GM18868 (cell line): ENCODE data around the gene LRP1B.

Experiments used
- ATAC-seq: cut with Tn5 transposase; IDR thresholded peaks from one replicate; pipeline ENCODE4 v1.9.1; 2021; ENCODE audit warnings: mild to moderate bottlenecking, moderate library complexity; ENCODE audit not compliant: unreplicated experiment

Gene LRP1B

GRCh38 chr2:141959941-141960340 lies 170.9 kb downstream of the LRP1B start:
- ATAC-seq = no peak

GRCh38 chr2:141959016-141959415 lies 171.8 kb downstream of the LRP1B start:
- no peak for ATAC-seq

- ATAC-seq = no peak
Observed at GRCh38 chr2:141957827-141958450, 172.9 kb downstream of the LRP1B start.

GRCh38 chr2:141957321-141957720 lies 173.5 kb downstream of the LRP1B start:
- no peak for ATAC-seq

DNA sequence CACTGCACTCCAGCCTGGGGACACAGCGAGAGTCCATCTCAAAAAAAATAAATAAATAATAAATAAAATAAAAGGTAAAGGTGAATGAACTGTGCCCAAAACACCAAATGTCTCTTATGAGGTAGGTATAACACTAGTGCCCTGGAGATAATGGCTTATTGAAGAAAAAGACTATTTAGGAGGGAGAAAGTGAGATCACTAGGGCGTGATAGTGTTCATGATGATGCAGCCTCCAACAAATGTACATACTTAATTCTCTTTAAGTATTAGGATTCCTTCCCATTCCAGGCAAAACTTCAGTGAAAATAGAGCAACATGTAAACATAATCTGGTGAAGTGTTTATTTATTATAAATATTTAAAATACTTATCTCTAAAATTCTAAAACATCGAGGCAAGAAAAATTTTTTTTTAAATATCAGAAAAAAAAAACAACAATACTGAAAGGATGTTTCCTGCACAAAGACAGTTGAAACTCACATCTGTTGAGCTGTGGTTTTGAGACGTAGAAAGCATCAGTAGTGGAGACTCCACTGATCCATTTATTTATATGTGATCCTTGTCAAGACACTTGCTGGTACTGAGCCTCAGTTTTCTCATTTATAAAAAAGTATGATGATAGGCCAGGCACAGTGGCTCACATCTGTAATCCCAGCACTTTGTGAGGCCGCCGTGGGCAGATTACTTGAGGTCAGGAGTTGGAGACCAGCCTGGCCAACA lies 183.3 kb downstream of the LRP1B start:
- no peak for ATAC-seq

DNA sequence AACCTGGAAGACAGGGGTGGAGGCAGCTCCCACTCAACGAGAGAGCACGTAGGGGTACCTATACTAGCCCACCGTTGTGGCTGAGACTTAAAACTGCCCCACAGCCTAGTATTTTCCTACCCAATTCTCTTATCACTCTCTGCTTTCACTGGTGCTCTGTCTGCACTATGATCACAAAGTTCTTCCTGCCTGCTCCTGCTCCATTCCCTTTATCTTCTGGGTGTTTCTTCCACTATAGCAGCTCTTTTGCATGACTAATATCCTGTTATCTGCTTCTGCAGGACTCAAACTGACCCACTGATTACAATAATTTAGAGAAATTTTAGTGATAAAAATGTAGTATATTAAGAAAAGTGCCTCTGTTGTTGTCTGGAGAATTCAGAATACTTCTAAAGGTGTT lies 184.8 kb downstream of the LRP1B start:
- ATAC-seq = no peak

DNA sequence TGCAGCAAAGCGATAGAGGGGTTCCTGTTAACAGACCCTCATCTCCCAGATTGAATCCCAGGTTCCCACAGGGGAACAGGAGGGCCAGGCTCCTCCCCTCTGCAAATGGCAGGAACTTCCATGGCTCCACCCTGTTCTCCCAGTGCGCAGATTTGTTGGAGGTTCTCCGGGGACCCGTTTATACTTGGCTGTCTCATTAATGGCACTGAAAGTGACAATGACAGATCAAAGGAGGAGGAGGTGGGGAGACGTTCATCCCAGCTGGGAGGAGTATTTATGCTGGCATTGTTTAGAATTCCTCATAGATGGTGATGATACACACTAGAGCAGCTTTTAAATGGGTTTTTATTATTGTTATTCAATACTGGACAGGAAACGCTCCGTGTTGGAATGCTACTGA lies 186.9 kb downstream of the LRP1B start:
- no peak for ATAC-seq

DNA sequence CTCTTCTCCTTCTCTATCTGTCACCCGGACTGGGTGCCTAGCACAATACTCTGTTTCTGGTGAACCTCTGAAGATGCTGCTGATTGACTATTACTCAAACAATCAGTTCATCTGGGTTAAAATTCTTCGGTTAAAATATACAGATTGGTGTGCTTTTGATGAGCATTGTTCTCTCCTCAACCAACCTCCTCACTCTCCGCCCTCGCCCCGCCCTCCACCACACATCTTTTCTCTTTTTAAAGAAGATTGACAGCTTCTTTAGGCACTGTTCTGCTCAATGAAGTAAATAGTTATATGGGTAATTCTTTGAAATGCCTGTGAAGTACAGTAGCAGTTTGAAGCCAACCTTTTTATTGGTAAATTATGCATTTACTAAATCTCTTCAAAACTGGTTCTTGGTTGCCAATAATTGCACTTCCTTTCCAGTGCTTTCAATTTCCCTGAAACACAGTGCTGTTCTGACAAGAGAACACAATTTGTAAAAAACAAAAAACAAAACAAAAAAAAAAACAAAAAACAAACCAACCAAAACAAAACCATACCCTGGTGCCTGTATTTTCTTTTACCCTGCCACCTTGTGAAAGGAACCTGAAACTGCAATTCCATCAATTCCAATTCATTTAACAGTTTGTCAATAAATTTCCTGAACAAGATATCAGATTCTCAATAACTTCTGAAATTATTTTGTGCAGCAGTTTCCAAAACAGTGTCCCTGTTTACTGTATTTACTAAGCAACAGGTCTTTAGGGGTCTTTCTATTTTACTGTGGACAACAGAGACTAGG lies 188.6 kb downstream of the LRP1B start:
- ATAC-seq = no peak

- no peak for ATAC-seq
Observed at GRCh38 chr2:141941210-141941714, 189.6 kb downstream of the LRP1B start.

DNA sequence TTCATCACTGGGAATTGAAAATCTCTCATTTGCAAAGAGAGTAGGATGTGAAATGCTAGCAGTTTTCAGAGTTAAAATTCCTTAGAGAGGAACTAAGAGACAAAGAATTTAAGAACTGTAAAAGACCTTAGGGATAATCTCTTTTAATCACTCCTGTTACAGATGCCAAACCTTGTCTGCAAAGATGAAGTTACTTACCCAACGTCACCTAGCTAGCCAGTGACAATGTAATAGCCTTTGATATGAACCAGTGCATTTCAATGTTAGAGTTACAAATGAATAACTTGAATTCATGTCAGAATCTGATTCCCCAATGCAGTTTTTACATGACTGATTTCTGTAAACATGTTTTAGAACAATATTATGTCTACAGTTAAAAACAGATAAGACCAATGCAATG lies 190.1 kb downstream of the LRP1B start:
- no peak for ATAC-seq

DNA sequence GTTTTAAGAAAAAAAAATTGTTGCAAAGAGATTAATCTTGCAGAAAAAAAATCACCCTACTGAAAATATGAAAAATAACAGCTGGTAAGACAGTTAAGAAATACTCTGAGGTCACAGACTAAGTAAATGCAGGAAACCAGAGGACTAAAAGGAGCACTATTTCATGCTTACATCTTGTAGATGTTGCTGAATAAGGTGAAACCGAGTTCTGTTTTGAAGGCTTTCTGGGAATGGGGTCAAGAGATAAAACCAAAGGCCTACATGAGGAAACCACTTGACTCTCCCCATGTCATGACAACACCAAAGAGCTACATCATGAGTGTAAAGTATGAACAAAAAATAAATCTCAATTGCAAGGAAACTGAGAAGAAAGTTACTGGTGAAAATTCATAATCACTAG lies 197.6 kb downstream of the LRP1B start:
- no peak for ATAC-seq

- ATAC-seq = no peak
Observed at GRCh38 chr2:141932261-141932660, 198.6 kb downstream of the LRP1B start.

DNA sequence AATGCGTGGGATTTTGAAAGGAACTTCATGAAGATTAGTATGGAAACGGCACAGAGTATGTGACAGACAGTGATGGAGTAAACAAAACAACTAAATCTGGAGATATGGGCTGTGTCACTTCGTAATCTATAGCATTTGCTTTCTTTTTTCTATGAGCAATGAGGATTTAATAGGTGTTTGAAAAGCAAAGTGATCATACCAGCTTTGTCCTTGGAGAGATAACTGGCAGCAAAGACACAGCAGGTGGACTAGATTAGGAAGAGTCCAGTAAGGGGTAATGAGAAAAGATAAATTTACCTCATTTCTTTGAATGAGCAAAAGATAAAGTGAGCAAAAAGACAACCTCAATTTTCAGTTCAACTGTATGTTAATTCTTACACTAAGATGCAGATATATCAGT lies 199.0 kb downstream of the LRP1B start:
- ATAC-seq = no peak

GRCh38 chr2:141930803-141931202 lies 200.0 kb downstream of the LRP1B start:
- ATAC-seq = no peak

DNA sequence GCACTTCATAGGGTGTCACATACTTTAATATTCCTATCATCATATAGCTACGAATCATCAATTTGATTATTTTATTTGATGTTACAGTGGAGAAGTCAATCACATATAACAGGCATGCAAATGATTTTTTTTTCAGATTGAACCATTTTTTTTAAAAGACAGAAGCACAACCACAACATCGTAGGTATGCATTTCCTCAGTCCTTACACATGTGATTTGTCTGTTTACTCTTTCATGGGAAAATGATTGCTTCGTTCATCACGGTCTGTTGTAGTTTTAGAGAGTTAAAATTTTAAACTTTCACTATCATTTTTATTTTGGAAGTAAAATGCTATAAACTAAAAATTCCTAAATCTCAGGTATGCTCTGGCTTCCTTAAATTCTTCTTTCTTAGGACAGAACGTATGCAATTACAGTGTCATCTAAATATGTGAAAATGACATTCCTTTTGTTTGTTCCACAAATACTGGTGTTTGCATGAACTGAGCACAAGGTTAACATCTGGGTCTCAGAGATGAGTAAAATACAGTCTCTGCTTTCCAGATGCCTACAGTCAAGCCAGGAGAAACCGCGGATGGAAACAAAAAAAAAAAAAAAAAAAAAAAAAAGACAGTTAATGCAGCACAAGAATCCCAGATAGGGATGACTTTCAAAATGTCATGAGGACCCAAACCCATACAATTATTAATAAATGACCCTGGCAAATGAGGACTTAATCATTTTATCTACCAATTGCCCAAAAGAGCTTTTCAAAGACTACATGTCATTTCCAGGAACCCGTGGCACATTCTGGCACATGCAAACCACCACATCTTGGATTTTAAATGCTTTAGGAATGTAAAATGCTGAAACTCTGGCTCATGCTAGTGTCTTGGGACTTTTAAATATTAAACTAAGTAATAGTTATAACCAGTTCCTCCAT lies 201.2 kb downstream of the LRP1B start:
- ATAC-seq = no peak

GRCh38 chr2:141928476-141928875 lies 202.3 kb downstream of the LRP1B start:
- no peak for ATAC-seq

GRCh38 chr2:141927536-141927935 lies 203.3 kb downstream of the LRP1B start:
- no peak for ATAC-seq

DNA sequence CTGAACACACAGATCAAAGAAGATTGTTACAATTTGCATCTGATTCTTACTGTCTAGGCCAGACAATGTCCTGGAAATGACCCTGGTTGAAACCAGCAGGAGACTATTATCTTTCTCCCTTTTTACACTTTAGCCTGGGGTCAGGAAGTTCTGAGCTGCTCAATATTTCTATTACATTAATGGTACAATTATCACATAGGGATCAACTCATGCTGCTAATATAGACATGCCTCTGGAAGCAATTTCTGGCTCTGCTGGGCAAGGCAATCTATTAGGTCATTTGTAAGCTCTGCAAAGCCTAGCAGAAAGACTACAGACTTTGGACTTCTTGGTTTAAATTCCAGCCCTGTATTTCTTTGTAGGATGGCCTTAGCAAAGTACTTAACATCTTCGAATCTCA lies 205.3 kb downstream of the LRP1B start:
- ATAC-seq = no peak

DNA sequence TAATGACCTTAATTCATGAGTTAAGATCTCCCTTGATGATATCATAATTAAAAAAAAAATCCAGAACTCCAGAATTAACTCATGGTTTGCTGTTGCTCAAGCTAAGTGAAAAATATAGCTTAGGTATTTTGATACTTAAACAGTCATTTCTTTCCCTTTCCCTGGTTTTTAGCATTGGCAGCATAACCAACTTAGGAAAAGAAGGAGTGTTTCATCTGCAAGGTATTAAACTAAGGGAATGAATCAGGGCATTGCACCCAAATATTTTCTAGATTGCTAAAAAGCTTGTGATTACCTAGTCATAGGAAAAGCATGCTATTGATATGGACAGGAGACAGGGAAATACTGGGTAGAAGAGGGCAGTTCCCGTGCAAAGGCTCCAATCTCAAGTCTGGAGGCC lies 207.2 kb downstream of the LRP1B start:
- ATAC-seq = no peak

DNA sequence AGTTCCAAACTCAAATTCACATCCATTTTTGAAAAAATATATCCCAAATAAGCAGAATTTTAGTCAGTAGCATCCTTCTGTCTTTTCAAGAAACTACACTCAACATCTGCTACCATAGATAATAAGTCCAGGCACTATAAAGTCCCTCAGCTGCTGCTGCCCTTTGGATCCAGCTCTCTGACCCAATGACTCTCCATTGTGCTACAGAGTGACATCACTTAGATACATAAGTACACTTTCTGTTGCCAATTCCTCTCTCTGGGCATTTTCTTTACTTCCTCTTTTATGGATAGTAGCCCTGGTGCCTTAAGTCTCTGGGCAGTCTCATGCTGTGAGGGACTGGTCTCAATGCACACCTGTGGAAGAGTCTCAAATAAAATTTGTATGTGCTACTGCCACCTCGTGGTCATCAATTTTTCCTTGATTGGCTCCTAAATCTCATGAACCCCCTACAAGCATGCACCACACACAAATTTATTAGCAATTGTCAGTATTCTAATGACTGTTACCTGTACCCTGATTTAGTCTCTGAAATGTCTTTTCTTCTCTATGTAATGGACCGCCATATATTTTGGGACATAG lies 219.2 kb downstream of the LRP1B start:
- peak; percentile 88 for ATAC-seq
